Cardiac fibroblast (primary cell): ENCODE measurements around the gene PRKAA1.
A peak's percentile ranks its signal among the peaks of the same experiment; 100 is the strongest.

Experiments
- DNase-seq, 2 donors: peaks; one replicate each; pipeline versions ENCODE4 v3.0.0 to v3.0.0-alpha.2; 2010; ENCODE audit warnings: low read depth in 2 of 2
- H3K4me3 ChIP-seq, 2 donors: replicated peaks in 1 of 2; 1 replicate in 1 of 2; 2 replicates in 1 of 2; pipeline ENCODE4 v1.5.1; 2011; ENCODE audit warnings: low read depth in 2 of 2, low read length in 2 of 2, mild to moderate bottlenecking in 2 of 2, moderate library complexity in 1 of 2
- CTCF ChIP-seq: IDR thresholded peaks from one replicate; pipeline ENCODE4 v1.5.1; 2011; ENCODE audit warnings: low read depth, mild to moderate bottlenecking, low read length, inconsistent platforms

Gene PRKAA1

GRCh38 chr5:40823459-40823858 is 25.3 kb upstream of the PRKAA1 start:
- no peak overlapping the region for H3K4me3 ChIP-seq
- no peak for TF ChIP-seq CTCF
- no peak for DNase-seq

- no peak overlapping the region for H3K4me3 ChIP-seq
- TF ChIP-seq CTCF, result no peak
- DNase-seq, result no peak
These were observed 15.6 kb upstream of the PRKAA1 start for GRCh38 chr5:40813698-40814281.

- DNase-seq, result no peak
- no peak overlapping the region for H3K4me3 ChIP-seq
- TF ChIP-seq CTCF, result no peak
These were observed 14.0 kb upstream of the PRKAA1 start for GRCh38 chr5:40812125-40812524.

GRCh38 chr5:40801771-40802562 is 3.8 kb upstream of the PRKAA1 start:
- TF ChIP-seq CTCF, result no peak
- no peak overlapping the region for H3K4me3 ChIP-seq
- no peak for DNase-seq

- peak; percentile 19 to 32 for DNase-seq
These were observed 1.1 kb upstream of the PRKAA1 start for GRCh38 chr5:40799258-40799657.

GRCh38 chr5:40798801-40799210 is 632 bp upstream of the PRKAA1 start:
- peak overlapping the region; percentile 65 to 90 for H3K4me3 ChIP-seq
- TF ChIP-seq CTCF, result no peak
- peak; percentile 64 to 73 for DNase-seq

More at GRCh38 chr5:40799258-40799657, 1.1 kb upstream of the PRKAA1 start:
- H3K4me3 ChIP-seq, result peak overlapping the region; percentile 65 to 90
- TF ChIP-seq CTCF, result no peak
